Activated CD4-positive, alpha-beta T cell treated with anti-CD3 and anti-CD28 coated beads, Interleukin-2, amount 50 U/mL, for 4 hours (primary cell): Measurements from ENCODE around the gene DCST1.

Experiments
- DNase-seq, 2 experiments: peaks; one replicate each; pipeline ENCODE4 v3.0.0-alpha.2; 2020

The DCST1 gene

GRCh38 chr1:155057104-155057503 is 23.5 kb downstream of the DCST1 start:
- no peak for DNase-seq

GRCh38 chr1:155057788-155058211 is 24.2 kb downstream of the DCST1 start:
- DNase-seq = no peak

- no peak for DNase-seq
These were observed 27.1 kb downstream of the DCST1 start for GRCh38 chr1:155060736-155061135.

- DNase-seq = peak; percentile 94 to 97
These were observed 27.9 kb downstream of the DCST1 start for GRCh38 chr1:155061381-155062150.

- DNase-seq = no peak
These were observed 28.6 kb downstream of the DCST1 start for GRCh38 chr1:155062151-155062686.

GRCh38 chr1:155062702-155063411 is 29.2 kb downstream of the DCST1 start:
- DNase-seq = peak; percentile 71 to 80

GRCh38 chr1:155063550-155064110 is 30.0 kb downstream of the DCST1 start, which contains the start of gene EFNA4:
Gene EFNA4, plus strand, starts transcription at chr1:155063740. Its CDS starts 84 bp downstream, at chr1:155063824.
- DNase-seq = peak; percentile 77 to 79

GRCh38 chr1:155064111-155064831 is 30.6 kb downstream of the DCST1 start:
- DNase-seq = no peak

- DNase-seq = no peak
These were observed 31.3 kb downstream of the DCST1 start for GRCh38 chr1:155064832-155065429.

GRCh38 chr1:155066777-155067176 is 33.2 kb downstream of the DCST1 start:
- DNase-seq = no peak

GRCh38 chr1:155068599-155068998 is 35.0 kb downstream of the DCST1 start:
- no peak for DNase-seq

GRCh38 chr1:155069551-155070157 is 36.0 kb downstream of the DCST1 start:
- DNase-seq = no peak

- no peak for DNase-seq
These were observed 36.6 kb downstream of the DCST1 start for GRCh38 chr1:155070158-155070621.

GRCh38 chr1:155070721-155071569 is 37.3 kb downstream of the DCST1 start:
- DNase-seq = peak; percentile 63 to 66

- no peak for DNase-seq
These were observed 38.1 kb downstream of the DCST1 start for GRCh38 chr1:155071701-155072100.

GRCh38 chr1:155072531-155073289 is 39.1 kb downstream of the DCST1 start:
- DNase-seq = no peak

- DNase-seq = no peak
These were observed 40.0 kb downstream of the DCST1 start for GRCh38 chr1:155073377-155074242.

- DNase-seq = no peak
These were observed 41.9 kb downstream of the DCST1 start for GRCh38 chr1:155075535-155075934.

- DNase-seq = no peak
These were observed 42.7 kb downstream of the DCST1 start for GRCh38 chr1:155076371-155076770.
